Astrocyte (in vitro differentiated cells and primary cell): Measurements from ENCODE around the gene CDC25B. TPM values are rescaled to one million over a fixed set of nuclear protein-coding genes. Genes with fewer than 3 reads are reported as not detected.
A peak's percentile ranks its signal among the peaks of the same experiment; 100 is the strongest.

ENCODE experiments used
- DNase-seq: peaks from one replicate; pipeline ENCODE4 v3.0.0-alpha.2; 2010; ENCODE audit warnings: low read depth
- FAIRE-seq: peaks from 2 replicates; lab custom pipeline; 2011; peaks lifted over from hg19 to GRCh38; lab: Jason Lieb, UNC
- H2AFZ ChIP-seq: 2 replicates; pipeline ENCODE4 v1.6.0; 2012; ENCODE audit warnings: low read depth, low read length, inconsistent platforms
- H3K27ac ChIP-seq: 2 replicates; pipeline ENCODE4 v1.5.1; 2011; ENCODE audit warnings: low read depth, low read length, inconsistent platforms
- H3K27me3 ChIP-seq: 2 replicates; pipeline ENCODE4 v1.6.0; 2011; ENCODE audit warnings: low read length, inconsistent platforms; ENCODE audit not compliant: insufficient read depth
- H3K36me3 ChIP-seq: 2 replicates; pipeline ENCODE4 v1.5.1; 2011; ENCODE audit warnings: low read length, inconsistent platforms; ENCODE audit not compliant: insufficient read depth
- H3K4me1 ChIP-seq: 2 replicates; pipeline ENCODE4 v1.5.1; 2011; ENCODE audit warnings: low read length, inconsistent platforms; ENCODE audit not compliant: insufficient read depth
- H3K4me2 ChIP-seq: 2 replicates; pipeline ENCODE4 v1.6.0; 2012; ENCODE audit warnings: low read length, inconsistent platforms
- H3K4me3 ChIP-seq: 2 replicates; pipeline ENCODE4 v1.5.1; 2011; ENCODE audit warnings: low read depth, mild to moderate bottlenecking, low read length, inconsistent platforms; ENCODE audit not compliant: insufficient read depth
- H3K79me2 ChIP-seq: 2 replicates; pipeline ENCODE4 v1.6.0; 2012; ENCODE audit warnings: mild to moderate bottlenecking, low read length, inconsistent platforms; ENCODE audit not compliant: insufficient read depth
- H3K9ac ChIP-seq: 2 replicates; pipeline ENCODE4 v1.6.0; 2012; ENCODE audit warnings: mild to moderate bottlenecking, low read length, inconsistent platforms
- H3K9me3 ChIP-seq: 2 replicates; pipeline ENCODE4 v1.5.1; 2012; ENCODE audit warnings: low read depth, mild to moderate bottlenecking, low read length, inconsistent platforms; ENCODE audit not compliant: insufficient read depth
- H4K20me1 ChIP-seq: 2 replicates; pipeline ENCODE4 v1.6.0; 2012; ENCODE audit warnings: low read length, inconsistent platforms; ENCODE audit not compliant: insufficient read depth
- H3K27ac Mint-ChIP-seq: one replicate; pipeline ENCODE4 v1.8.0; 2021; ENCODE audit warnings: mild to moderate bottlenecking, mixed read lengths; ENCODE audit not compliant: unreplicated experiment
- H3K27me3 Mint-ChIP-seq: one replicate; pipeline ENCODE4 v1.8.0; 2021; ENCODE audit warnings: low read depth, mixed read lengths; ENCODE audit not compliant: unreplicated experiment
- H3K36me3 Mint-ChIP-seq: one replicate; pipeline ENCODE4 v1.8.0; 2021; ENCODE audit warnings: low read depth, mixed read lengths; ENCODE audit not compliant: unreplicated experiment
- H3K4me1 Mint-ChIP-seq: one replicate; pipeline ENCODE4 v1.8.0; 2021; ENCODE audit warnings: low read depth, mixed read lengths; ENCODE audit not compliant: unreplicated experiment
- H3K4me3 Mint-ChIP-seq: one replicate; pipeline ENCODE4 v1.8.0; 2021; ENCODE audit warnings: mild to moderate bottlenecking, moderate library complexity, mixed read lengths; ENCODE audit not compliant: unreplicated experiment
- H3K9me3 Mint-ChIP-seq: one replicate; pipeline ENCODE4 v1.8.0; 2021; ENCODE audit warnings: mild to moderate bottlenecking, mixed read lengths; ENCODE audit not compliant: unreplicated experiment
- EZH2 ChIP-seq: IDR thresholded peaks from 2 replicates; pipeline ENCODE4 v1.6.1; 2012; ENCODE audit warnings: mild to moderate bottlenecking, low read length, inconsistent platforms; ENCODE audit not compliant: insufficient read depth
- total RNA-seq: library from RNA; stranded (reverse); gene quantifications from 2 replicates; pipeline ENCODE4 v1.2.1, GENCODE V29; 2021
- TF ChIP-seq, protein P1 (sequence below): IDR thresholded peaks from 2 replicates; pipeline ENCODE4 v1.5.1; 2011; ENCODE audit warnings: low read depth, mild to moderate bottlenecking, inconsistent platforms, low read length, moderate library complexity; ENCODE audit not compliant: insufficient read depth

Gene CDC25B
- total RNA-seq, 1 donor from 2014 or later, result 8.5 TPM

DNA sequence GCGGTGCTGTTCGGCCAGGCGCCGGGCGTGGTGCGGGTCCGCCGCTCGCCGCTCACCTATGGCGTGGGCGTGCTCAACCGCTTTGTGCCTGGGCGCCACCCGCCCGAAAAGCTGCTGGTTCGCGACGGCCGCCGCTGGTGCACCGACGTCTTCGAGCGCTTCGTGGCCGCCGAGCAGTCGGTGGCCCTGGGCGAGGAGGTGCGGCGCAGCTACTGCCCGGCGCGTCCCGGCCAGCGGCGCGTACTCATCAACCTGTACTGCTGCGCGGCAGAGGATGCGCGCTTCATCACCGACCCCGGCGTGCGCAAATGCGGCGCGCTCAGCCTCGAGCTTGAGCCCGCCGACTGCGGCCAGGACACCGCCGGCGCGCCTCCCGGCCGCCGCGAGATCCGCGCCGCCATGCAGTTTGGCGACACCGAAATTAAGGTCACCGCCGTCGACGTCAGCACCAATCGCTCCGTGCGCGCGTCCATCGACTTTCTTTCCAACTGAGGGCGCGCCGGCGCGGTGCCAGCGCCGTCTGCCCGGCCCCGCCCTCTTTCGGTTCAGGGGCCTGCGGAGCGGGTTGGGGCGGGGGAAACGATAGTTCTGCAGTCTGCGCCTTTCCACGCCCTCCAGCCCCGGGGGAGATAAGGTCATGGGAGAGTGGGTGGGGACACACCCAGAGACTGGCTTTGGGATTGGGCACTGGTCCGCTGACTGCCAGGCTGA is 44.3 kb upstream of the CDC25B start:
- Histone ChIP-seq H2AFZ (peak overlapping the region; percentile 52), H3K4me3 (no peak overlapping the region), H3K36me3 (no peaks in the 10 kb centered on the region), H3K27ac (no peak overlapping the region), H3K4me2 (peak overlapping the region; percentile 83), H3K4me1 (peaks cover 5% of the 10 kb centered on the region), H3K27me3 (peaks cover 13% of the 10 kb centered on the region), H3K79me2 (no peaks in the 10 kb centered on the region), H3K9ac (no peak overlapping the region), H4K20me1 (peaks cover 20% of the 10 kb centered on the region), H3K9me3 (no peaks in the 10 kb centered on the region)
- no peak overlapping the region for H3K27ac Mint-ChIP-seq
- TF ChIP-seq, protein P1, sequence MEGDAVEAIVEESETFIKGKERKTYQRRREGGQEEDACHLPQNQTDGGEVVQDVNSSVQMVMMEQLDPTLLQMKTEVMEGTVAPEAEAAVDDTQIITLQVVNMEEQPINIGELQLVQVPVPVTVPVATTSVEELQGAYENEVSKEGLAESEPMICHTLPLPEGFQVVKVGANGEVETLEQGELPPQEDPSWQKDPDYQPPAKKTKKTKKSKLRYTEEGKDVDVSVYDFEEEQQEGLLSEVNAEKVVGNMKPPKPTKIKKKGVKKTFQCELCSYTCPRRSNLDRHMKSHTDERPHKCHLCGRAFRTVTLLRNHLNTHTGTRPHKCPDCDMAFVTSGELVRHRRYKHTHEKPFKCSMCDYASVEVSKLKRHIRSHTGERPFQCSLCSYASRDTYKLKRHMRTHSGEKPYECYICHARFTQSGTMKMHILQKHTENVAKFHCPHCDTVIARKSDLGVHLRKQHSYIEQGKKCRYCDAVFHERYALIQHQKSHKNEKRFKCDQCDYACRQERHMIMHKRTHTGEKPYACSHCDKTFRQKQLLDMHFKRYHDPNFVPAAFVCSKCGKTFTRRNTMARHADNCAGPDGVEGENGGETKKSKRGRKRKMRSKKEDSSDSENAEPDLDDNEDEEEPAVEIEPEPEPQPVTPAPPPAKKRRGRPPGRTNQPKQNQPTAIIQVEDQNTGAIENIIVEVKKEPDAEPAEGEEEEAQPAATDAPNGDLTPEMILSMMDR, result no peak
- no peak for TF ChIP-seq EZH2
- H3K4me3 Mint-ChIP-seq, result no peak overlapping the region
- no peaks in the 10 kb centered on the region for H3K4me1 Mint-ChIP-seq
- H3K27me3 Mint-ChIP-seq, result peaks cover 42% of the 10 kb centered on the region
- peaks cover 7% of the 10 kb centered on the region for H3K36me3 Mint-ChIP-seq
- peaks cover 5% of the 10 kb centered on the region for H3K9me3 Mint-ChIP-seq
- DNase-seq, result peak; percentile 18
- FAIRE-seq, result no peak

DNA sequence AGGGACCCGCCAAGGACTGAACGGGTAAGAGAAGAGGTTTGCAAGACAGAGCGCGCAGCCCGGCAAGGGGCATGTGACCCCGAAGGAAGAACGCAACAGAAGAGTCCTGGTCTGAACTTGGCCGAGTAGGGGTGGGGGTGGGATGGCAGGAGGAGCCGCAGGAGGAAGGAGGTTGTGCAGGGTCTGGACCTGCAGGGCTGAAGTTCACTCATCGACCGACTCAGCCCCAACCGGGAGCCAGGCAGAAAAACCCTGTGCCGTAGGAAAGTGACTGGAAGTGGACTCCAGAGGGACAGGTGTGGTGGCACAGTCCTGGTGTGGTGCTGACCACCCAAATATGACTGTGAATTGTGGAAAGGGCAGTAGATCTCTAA is 43.7 kb upstream of the CDC25B start:
- peak overlapping the region; percentile 41 for H3K4me3 Mint-ChIP-seq
- Histone ChIP-seq H3K27ac (no peak overlapping the region), H3K36me3 (no peaks in the 10 kb centered on the region), H3K79me2 (no peaks in the 10 kb centered on the region), H3K9me3 (no peaks in the 10 kb centered on the region), H3K9ac (no peak overlapping the region), H3K4me2 (peak overlapping the region; percentile 83), H2AFZ (no peak overlapping the region), H3K27me3 (peaks cover 13% of the 10 kb centered on the region), H3K4me3 (no peak overlapping the region), H4K20me1 (peaks cover 20% of the 10 kb centered on the region), H3K4me1 (peaks cover 5% of the 10 kb centered on the region)
- H3K27ac Mint-ChIP-seq, result no peak overlapping the region
- H3K27me3 Mint-ChIP-seq, result peaks cover 38% of the 10 kb centered on the region
- peaks cover 4% of the 10 kb centered on the region for H3K9me3 Mint-ChIP-seq
- peaks cover 9% of the 10 kb centered on the region for H3K36me3 Mint-ChIP-seq
- DNase-seq (no peak), FAIRE-seq (no peak)
- TF ChIP-seq, protein P1, result no peak
- no peak for TF ChIP-seq EZH2
- no peaks in the 10 kb centered on the region for H3K4me1 Mint-ChIP-seq

DNA sequence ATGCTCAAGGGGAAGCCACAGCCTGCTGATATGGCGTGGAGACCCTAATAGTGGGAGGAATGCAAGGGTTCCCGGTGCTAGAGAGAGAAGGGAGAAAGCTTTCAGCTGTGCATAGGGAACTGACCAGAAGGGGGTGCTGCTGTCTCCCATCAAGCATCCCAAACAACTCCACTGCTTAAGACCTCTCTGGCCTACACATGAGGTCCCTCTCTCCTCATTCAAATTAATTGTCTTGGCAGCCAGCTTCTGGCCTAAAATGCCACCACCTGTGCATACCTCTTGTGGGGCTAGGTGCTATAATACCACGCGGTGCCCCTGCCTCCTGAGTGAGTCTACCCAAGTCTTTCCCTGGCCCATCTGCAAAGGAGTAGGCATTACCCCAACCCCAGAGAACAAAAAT is 43.0 kb upstream of the CDC25B start:
- no peak overlapping the region for H3K9ac ChIP-seq
- H3K36me3 ChIP-seq, result no peaks in the 10 kb centered on the region
- peaks cover 20% of the 10 kb centered on the region for H4K20me1 ChIP-seq
- TF ChIP-seq, protein P1, result peak; percentile 62
- TF ChIP-seq EZH2, result no peak
- H3K4me1 Mint-ChIP-seq, result no peaks in the 10 kb centered on the region
- peaks cover 11% of the 10 kb centered on the region for H3K36me3 Mint-ChIP-seq
- FAIRE-seq (peak; percentile 41), DNase-seq (peak; percentile 32)
- peaks cover 5% of the 10 kb centered on the region for H3K4me1 ChIP-seq
- no peak overlapping the region for H3K27ac ChIP-seq
- peaks cover 4% of the 10 kb centered on the region for H3K9me3 Mint-ChIP-seq
- H3K4me3 ChIP-seq, result no peak overlapping the region
- H3K27ac Mint-ChIP-seq, result no peak overlapping the region
- no peak overlapping the region for H3K4me3 Mint-ChIP-seq
- H3K4me2 ChIP-seq, result no peak overlapping the region
- H3K27me3 ChIP-seq, result peaks cover 13% of the 10 kb centered on the region
- H3K79me2 ChIP-seq, result no peaks in the 10 kb centered on the region
- peaks cover 31% of the 10 kb centered on the region for H3K27me3 Mint-ChIP-seq
- H3K9me3 ChIP-seq, result no peaks in the 10 kb centered on the region
- H2AFZ ChIP-seq, result no peak overlapping the region
